SK-N-SH treated with all-trans-retinoic acid at 6 μM for 48 hours (cell line): ENCODE data around the gene CACHD1.
A peak's percentile ranks its signal among the peaks of the same experiment; 100 is the strongest.
"Not testable (repeated sequence)": the region's sequence is repeated elsewhere in the genome, so short reads cannot be mapped to it uniquely, and the experiment has no call there.

ENCODE experiments used
- ATAC-seq: fragments of 200-7000 bp; cut with Tn5 transposase; 3 replicates; pipeline ENCODE4 v1.9.1; 2020; ENCODE audit warnings: mild to moderate bottlenecking, moderate library complexity
- ARNTL ChIP-seq: fragments of 450-650 bp; formaldehyde crosslinking; IDR thresholded peaks from 2 replicates; pipeline ENCODE4 v1.5.0; 2020; ENCODE audit warnings: low read depth, mild to moderate bottlenecking, moderate library complexity, borderline replicate concordance
- BACH2 ChIP-seq: fragments of 250-450 bp; sonication (Bioruptor Pico); IDR thresholded peaks from 2 replicates; pipeline ENCODE4 v1.9.0; 2021; ENCODE audit warnings: mild to moderate bottlenecking, borderline replicate concordance
- CREB5 ChIP-seq: fragments of 250-450 bp; sonication (Bioruptor Pico); IDR thresholded peaks from 2 replicates; pipeline ENCODE4 v1.5.1; 2020; ENCODE audit warnings: low read depth, mild to moderate bottlenecking, moderate library complexity
- CSDC2 ChIP-seq: fragments of 250-450 bp; sonication (Bioruptor Pico); IDR thresholded peaks from 2 replicates; pipeline ENCODE4 v1.5.0; 2020; ENCODE audit warnings: mild to moderate bottlenecking, moderate library complexity
- CSRNP3 ChIP-seq: fragments of 250-450 bp; sonication (Bioruptor Pico); IDR thresholded peaks from 2 replicates; pipeline ENCODE4 v1.5.1; 2021; ENCODE audit warnings: mild to moderate bottlenecking, moderate library complexity
- ISL1 ChIP-seq: fragments of 250-450 bp; sonication (Bioruptor Pico); IDR thresholded peaks from 2 replicates; pipeline ENCODE4 v2.1.2; 2022; ENCODE audit warnings: mild to moderate bottlenecking, moderate library complexity
- OSR1 ChIP-seq: fragments of 250-450 bp; sonication (Bioruptor Pico); IDR thresholded peaks from 2 replicates; pipeline ENCODE4 v1.8.0; 2022; ENCODE audit warnings: moderate library complexity, mild to moderate bottlenecking, inconsistent platforms
- POU6F1 ChIP-seq: fragments of 250-450 bp; sonication (Bioruptor Pico); IDR thresholded peaks from 2 replicates; pipeline ENCODE4 v1.8.0; 2021; ENCODE audit warnings: low read depth, mild to moderate bottlenecking, moderate library complexity, borderline replicate concordance
- PPARA ChIP-seq: fragments of 250-450 bp; sonication (Bioruptor Pico); IDR thresholded peaks from 2 replicates; pipeline ENCODE4 v1.5.0; 2020; ENCODE audit warnings: mild to moderate bottlenecking, borderline replicate concordance
- SNAI2 ChIP-seq: fragments of 250-450 bp; sonication (Bioruptor Pico); IDR thresholded peaks from 2 replicates; pipeline ENCODE4 v1.5.0; 2020; ENCODE audit warnings: mild to moderate bottlenecking, moderate library complexity
- TCF4 ChIP-seq: fragments of 250-450 bp; sonication (Bioruptor Pico); IDR thresholded peaks from 2 replicates; pipeline ENCODE4 v1.8.0; 2021; ENCODE audit warnings: mild to moderate bottlenecking, moderate library complexity, borderline replicate concordance
- TOX ChIP-seq: fragments of 250-450 bp; sonication (Bioruptor Pico); IDR thresholded peaks from 2 replicates; pipeline ENCODE4 v1.8.0; 2021; ENCODE audit warnings: mild to moderate bottlenecking, moderate library complexity, borderline replicate concordance
- TSHZ2 ChIP-seq: fragments of 250-450 bp; sonication (Bioruptor Pico); IDR thresholded peaks from 2 replicates; pipeline ENCODE4 v1.5.0; 2020; ENCODE audit warnings: mild to moderate bottlenecking, moderate library complexity
- ZC3H10 ChIP-seq: fragments of 250-450 bp; sonication (Bioruptor Pico); IDR thresholded peaks from 2 replicates; pipeline ENCODE4 v1.5.1; 2021; ENCODE audit warnings: mild to moderate bottlenecking, moderate library complexity
- ZFP30 ChIP-seq: fragments of 450-650 bp; formaldehyde crosslinking; IDR thresholded peaks from 2 replicates; pipeline ENCODE4 v1.5.0; 2022; ENCODE audit warnings: mild to moderate bottlenecking, moderate library complexity
- ZNF565 ChIP-seq: fragments of 450-650 bp; formaldehyde crosslinking; conservative IDR thresholded peaks from 2 replicates; pipeline ENCODE4 v1.5.0; 2020; ENCODE audit warnings: low read depth, mild to moderate bottlenecking, moderate library complexity
- ZNF70 ChIP-seq: fragments of 450-650 bp; formaldehyde crosslinking; IDR thresholded peaks from 2 replicates; pipeline ENCODE4 v1.5.0; 2020; ENCODE audit warnings: mild to moderate bottlenecking, moderate library complexity

Gene CACHD1

GRCh38 chr1:64608651-64609048 lies 138.7 kb downstream of the CACHD1 start:
- ATAC-seq: no peak
- TF ChIP-seq POU6F1 (no peak), CSRNP3 (CRISPR knock-in tag) (no peak), ISL1 (CRISPR knock-in tag) (no peak), SNAI2 (CRISPR knock-in tag) (no peak), ZFP30 (no peak), ZC3H10 (CRISPR knock-in tag) (no peak), ZNF565 (CRISPR knock-in tag) (no peak), OSR1 (CRISPR knock-in tag) (no peak), PPARA (CRISPR knock-in tag) (no peak), BACH2 (CRISPR knock-in tag) (no peak), CREB5 (CRISPR knock-in tag) (no peak), CSDC2 (CRISPR knock-in tag) (no peak), TOX (CRISPR knock-in tag) (no peak), TSHZ2 (CRISPR knock-in tag) (no peak)

GRCh38 chr1:64610950-64611349 lies 141.0 kb downstream of the CACHD1 start:
- ATAC-seq: not testable (repeated sequence)

GRCh38 chr1:64616039-64616438 lies 146.1 kb downstream of the CACHD1 start:
- TF ChIP-seq ZNF70: no peak
- TF ChIP-seq CREB5 (CRISPR knock-in tag): no peak
- TF ChIP-seq ZNF565 (CRISPR knock-in tag): no peak
- no peak for TF ChIP-seq ZFP30
- no peak for TF ChIP-seq TOX (CRISPR knock-in tag)
- TF ChIP-seq BACH2 (CRISPR knock-in tag): no peak
- no peak for ATAC-seq

- TF ChIP-seq TOX (CRISPR knock-in tag): no peak
- peak; percentile 82 for TF ChIP-seq ISL1 (CRISPR knock-in tag)
- peak; percentile 80 for ATAC-seq
These were observed 153.8 kb downstream of the CACHD1 start for GRCh38 chr1:64623750-64624191.

- ATAC-seq: peak; percentile 61
- TF ChIP-seq PPARA (CRISPR knock-in tag) (no peak), TCF4 (0 out of 2 replicates have a peak, but pooled peaks have one; percentile 12), ARNTL (CRISPR knock-in tag) (no peak), ZC3H10 (CRISPR knock-in tag) (no peak)
These were observed 154.3 kb downstream of the CACHD1 start for GRCh38 chr1:64624218-64624713.
